Loucy (cell line): ENCODE results near the gene SCAP.

Experiments
- CTCF ChIP-seq: fragments of 200-600 bp; sonication (generic); conservative IDR thresholded peaks from 2 replicates; pipeline ENCODE4 v1.5.1; 2014; ENCODE audit warnings: mild to moderate bottlenecking, antibody characterized with exemption, low read length
- EZH2phosphoT487 ChIP-seq: fragments of 200-600 bp; IDR thresholded peaks from 2 replicates; pipeline ENCODE4 v1.6.1; 2018; ENCODE audit warnings: antibody characterized with exemption, mild to moderate bottlenecking, moderate library complexity, borderline replicate concordance

GRCh38 chr3:47444103-47444502 lies 31.6 kb downstream of the SCAP start:
- TF ChIP-seq CTCF (no peak), EZH2phosphoT487 (no peak)
